ENCODE data around the gene NRDC.

Gene NRDC

GRCh38 chr1:51750729-51751128 lies 127.8 kb downstream of the NRDC start:
- H3K27me3 Mint-ChIP-seq, result no peaks in the 10 kb centered on the region
- peaks cover 66% of the 10 kb centered on the region for H3K36me3 Mint-ChIP-seq (ENCODE audit: low read depth)
- H3K4me1 Mint-ChIP-seq (ENCODE audit: low read depth), result peaks cover 3% of the 10 kb centered on the region
- no peak overlapping the region for H3K4me3 Mint-ChIP-seq
- no peaks in the 10 kb centered on the region for H3K9me3 Mint-ChIP-seq
- DNase-seq, result no peak
- no peak overlapping the region for H3K27ac Mint-ChIP-seq

GRCh38 chr1:51750218-51750617 lies 128.3 kb downstream of the NRDC start:
- Mint-ChIP-seq H3K27me3 (no peaks in the 10 kb centered on the region), H3K4me1 (ENCODE audit: low read depth) (no peaks in the 10 kb centered on the region), H3K4me3 (no peak overlapping the region), H3K9me3 (no peaks in the 10 kb centered on the region), H3K27ac (no peak overlapping the region), H3K36me3 (ENCODE audit: low read depth) (peaks cover 61% of the 10 kb centered on the region)
- DNase-seq, result no peak

GRCh38 chr1:51749151-51749550 lies 129.4 kb downstream of the NRDC start:
- Mint-ChIP-seq H3K36me3 (ENCODE audit: low read depth) (peaks cover 55% of the 10 kb centered on the region), H3K4me3 (no peak overlapping the region), H3K27ac (no peak overlapping the region), H3K4me1 (ENCODE audit: low read depth) (peaks cover 10% of the 10 kb centered on the region), H3K9me3 (no peaks in the 10 kb centered on the region), H3K27me3 (no peaks in the 10 kb centered on the region)
- no peak for DNase-seq

- Mint-ChIP-seq H3K9me3 (no peaks in the 10 kb centered on the region), H3K4me3 (no peak overlapping the region), H3K36me3 (ENCODE audit: low read depth) (peaks cover 29% of the 10 kb centered on the region), H3K27ac (no peak overlapping the region), H3K4me1 (ENCODE audit: low read depth) (peaks cover 22% of the 10 kb centered on the region), H3K27me3 (no peaks in the 10 kb centered on the region)
- DNase-seq, result no peak
Measured at GRCh38 chr1:51745304-51745570, 133.3 kb downstream of the NRDC start.

- Mint-ChIP-seq H3K9me3 (no peaks in the 10 kb centered on the region), H3K27me3 (no peaks in the 10 kb centered on the region), H3K36me3 (ENCODE audit: low read depth) (peaks cover 26% of the 10 kb centered on the region), H3K4me3 (no peak overlapping the region), H3K4me1 (ENCODE audit: low read depth) (peaks cover 27% of the 10 kb centered on the region), H3K27ac (no peak overlapping the region)
- no peak for DNase-seq
Measured at GRCh38 chr1:51744506-51745303, 133.8 kb downstream of the NRDC start.

- Mint-ChIP-seq H3K4me1 (ENCODE audit: low read depth) (peaks cover 47% of the 10 kb centered on the region), H3K9me3 (no peaks in the 10 kb centered on the region), H3K27ac (no peak overlapping the region), H3K4me3 (no peak overlapping the region), H3K27me3 (no peaks in the 10 kb centered on the region), H3K36me3 (ENCODE audit: low read depth) (peaks cover 6% of the 10 kb centered on the region)
- no peak for DNase-seq
Measured at GRCh38 chr1:51741121-51741681, 137.3 kb downstream of the NRDC start.

- no peaks in the 10 kb centered on the region for H3K27me3 Mint-ChIP-seq
- H3K4me3 Mint-ChIP-seq, result no peak overlapping the region
- peaks cover 3% of the 10 kb centered on the region for H3K36me3 Mint-ChIP-seq (ENCODE audit: low read depth)
- peaks cover 52% of the 10 kb centered on the region for H3K4me1 Mint-ChIP-seq (ENCODE audit: low read depth)
- H3K27ac Mint-ChIP-seq, result no peak overlapping the region
- no peaks in the 10 kb centered on the region for H3K9me3 Mint-ChIP-seq
- no peak for DNase-seq
Measured at GRCh38 chr1:51740652-51741051, 137.9 kb downstream of the NRDC start.
